SK-N-SH treated with all-trans-retinoic acid at 6 μM for 48 hours (cell line): ENCODE results near the gene PGM1.

Experiments used
- CSDC2 ChIP-seq: fragments of 250-450 bp; sonication (Bioruptor Pico); IDR thresholded peaks from 2 replicates; pipeline ENCODE4 v1.5.0; 2020; ENCODE audit warnings: mild to moderate bottlenecking, moderate library complexity
- TCF4 ChIP-seq: fragments of 250-450 bp; sonication (Bioruptor Pico); IDR thresholded peaks from 2 replicates; pipeline ENCODE4 v1.8.0; 2021; ENCODE audit warnings: mild to moderate bottlenecking, moderate library complexity, borderline replicate concordance
- ZFP30 ChIP-seq: fragments of 450-650 bp; formaldehyde crosslinking; IDR thresholded peaks from 2 replicates; pipeline ENCODE4 v1.5.0; 2022; ENCODE audit warnings: mild to moderate bottlenecking, moderate library complexity
- ZNF565 ChIP-seq: fragments of 450-650 bp; formaldehyde crosslinking; conservative IDR thresholded peaks from 2 replicates; pipeline ENCODE4 v1.5.0; 2020; ENCODE audit warnings: low read depth, mild to moderate bottlenecking, moderate library complexity
- TF ChIP-seq, protein P1 (sequence below): fragments of 250-450 bp; sonication (Bioruptor Pico); IDR thresholded peaks from 2 replicates; pipeline ENCODE4 v1.5.1; 2020; ENCODE audit warnings: low read depth, mild to moderate bottlenecking, moderate library complexity
- TF ChIP-seq, protein P2 (sequence below): fragments of 250-450 bp; sonication (Bioruptor Pico); IDR thresholded peaks from 2 replicates; pipeline ENCODE4 v1.8.0; 2021; ENCODE audit warnings: low read depth, mild to moderate bottlenecking, moderate library complexity, borderline replicate concordance
- TF ChIP-seq, protein P3 (sequence below): fragments of 250-450 bp; sonication (Bioruptor Pico); IDR thresholded peaks from 2 replicates; pipeline ENCODE4 v1.8.0; 2020; ENCODE audit warnings: mild to moderate bottlenecking, moderate library complexity, borderline replicate concordance

DNA sequence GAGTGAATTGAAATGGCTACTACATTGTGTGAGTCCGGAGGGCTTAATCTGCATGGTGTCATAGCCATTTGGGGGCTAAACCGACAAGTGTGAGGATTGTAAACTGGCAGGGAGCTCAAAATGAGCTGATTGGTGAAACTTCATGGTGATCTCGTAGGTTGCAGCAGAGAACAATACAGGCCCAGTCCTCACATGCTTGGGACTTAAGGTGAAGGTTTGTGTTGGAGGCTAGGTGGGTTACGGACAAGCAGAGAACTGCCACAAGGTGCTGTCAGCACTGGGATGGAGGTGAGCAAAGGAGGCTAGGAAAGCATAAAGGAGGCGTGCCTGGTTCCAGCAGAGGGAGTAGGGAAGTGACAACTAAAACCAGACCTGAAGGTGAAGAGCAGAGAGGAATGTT lies 9.4 kb downstream of the PGM1 start:
- TF ChIP-seq, protein P1, sequence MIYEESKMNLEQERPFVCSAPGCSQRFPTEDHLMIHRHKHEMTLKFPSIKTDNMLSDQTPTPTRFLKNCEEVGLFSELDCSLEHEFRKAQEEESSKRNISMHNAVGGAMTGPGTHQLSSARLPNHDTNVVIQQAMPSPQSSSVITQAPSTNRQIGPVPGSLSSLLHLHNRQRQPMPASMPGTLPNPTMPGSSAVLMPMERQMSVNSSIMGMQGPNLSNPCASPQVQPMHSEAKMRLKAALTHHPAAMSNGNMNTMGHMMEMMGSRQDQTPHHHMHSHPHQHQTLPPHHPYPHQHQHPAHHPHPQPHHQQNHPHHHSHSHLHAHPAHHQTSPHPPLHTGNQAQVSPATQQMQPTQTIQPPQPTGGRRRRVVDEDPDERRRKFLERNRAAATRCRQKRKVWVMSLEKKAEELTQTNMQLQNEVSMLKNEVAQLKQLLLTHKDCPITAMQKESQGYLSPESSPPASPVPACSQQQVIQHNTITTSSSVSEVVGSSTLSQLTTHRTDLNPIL (CRISPR knock-in tag) = no peak
- TF ChIP-seq, protein P2, sequence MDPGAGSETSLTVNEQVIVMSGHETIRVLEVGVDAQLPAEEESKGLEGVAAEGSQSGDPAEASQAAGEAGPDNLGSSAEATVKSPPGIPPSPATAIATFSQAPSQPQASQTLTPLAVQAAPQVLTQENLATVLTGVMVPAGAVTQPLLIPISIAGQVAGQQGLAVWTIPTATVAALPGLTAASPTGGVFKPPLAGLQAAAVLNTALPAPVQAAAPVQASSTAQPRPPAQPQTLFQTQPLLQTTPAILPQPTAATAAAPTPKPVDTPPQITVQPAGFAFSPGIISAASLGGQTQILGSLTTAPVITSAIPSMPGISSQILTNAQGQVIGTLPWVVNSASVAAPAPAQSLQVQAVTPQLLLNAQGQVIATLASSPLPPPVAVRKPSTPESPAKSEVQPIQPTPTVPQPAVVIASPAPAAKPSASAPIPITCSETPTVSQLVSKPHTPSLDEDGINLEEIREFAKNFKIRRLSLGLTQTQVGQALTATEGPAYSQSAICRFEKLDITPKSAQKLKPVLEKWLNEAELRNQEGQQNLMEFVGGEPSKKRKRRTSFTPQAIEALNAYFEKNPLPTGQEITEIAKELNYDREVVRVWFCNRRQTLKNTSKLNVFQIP (CRISPR knock-in tag) = no peak
- TF ChIP-seq CSDC2 (CRISPR knock-in tag) = no peak
- TF ChIP-seq, protein P3, sequence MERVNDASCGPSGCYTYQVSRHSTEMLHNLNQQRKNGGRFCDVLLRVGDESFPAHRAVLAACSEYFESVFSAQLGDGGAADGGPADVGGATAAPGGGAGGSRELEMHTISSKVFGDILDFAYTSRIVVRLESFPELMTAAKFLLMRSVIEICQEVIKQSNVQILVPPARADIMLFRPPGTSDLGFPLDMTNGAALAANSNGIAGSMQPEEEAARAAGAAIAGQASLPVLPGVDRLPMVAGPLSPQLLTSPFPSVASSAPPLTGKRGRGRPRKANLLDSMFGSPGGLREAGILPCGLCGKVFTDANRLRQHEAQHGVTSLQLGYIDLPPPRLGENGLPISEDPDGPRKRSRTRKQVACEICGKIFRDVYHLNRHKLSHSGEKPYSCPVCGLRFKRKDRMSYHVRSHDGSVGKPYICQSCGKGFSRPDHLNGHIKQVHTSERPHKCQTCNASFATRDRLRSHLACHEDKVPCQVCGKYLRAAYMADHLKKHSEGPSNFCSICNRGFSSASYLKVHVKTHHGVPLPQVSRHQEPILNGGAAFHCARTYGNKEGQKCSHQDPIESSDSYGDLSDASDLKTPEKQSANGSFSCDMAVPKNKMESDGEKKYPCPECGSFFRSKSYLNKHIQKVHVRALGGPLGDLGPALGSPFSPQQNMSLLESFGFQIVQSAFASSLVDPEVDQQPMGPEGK = no peak
- TF ChIP-seq ZFP30 (CRISPR knock-in tag) = no peak
- TF ChIP-seq ZNF565 = no peak
- no peak for TF ChIP-seq TCF4 (CRISPR knock-in tag)
